ENCODE measurements around the gene AMOTL2.

Gene AMOTL2

DNA sequence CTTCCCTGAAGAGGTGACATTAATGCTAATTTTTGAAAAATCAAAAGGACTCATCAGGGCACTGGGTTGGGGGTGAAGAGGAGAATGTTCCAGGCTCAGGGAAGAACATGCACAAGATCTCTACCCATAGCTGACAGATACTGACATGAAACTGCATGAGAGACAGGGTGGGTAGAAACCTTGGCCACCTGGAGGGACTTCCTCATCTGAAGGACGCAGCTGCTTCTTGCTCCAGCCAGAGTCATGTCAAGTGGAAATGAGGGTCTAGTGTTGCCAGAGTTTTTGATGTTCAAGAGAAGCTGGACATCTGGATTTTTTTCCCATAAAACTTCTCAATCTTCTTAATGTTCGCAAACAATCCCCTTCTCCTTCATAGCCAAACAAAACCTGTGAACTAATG is 29.7 kb downstream of the AMOTL2 start:
- H3K4me3 ChIP-seq (ENCODE audit: low read length), result no peak overlapping the region
- H3K9ac ChIP-seq (ENCODE audit: low read depth, low read length), result no peak overlapping the region
- no peaks in the 10 kb centered on the region for H3K27me3 ChIP-seq (ENCODE audit: control insufficient read depth, insufficient read depth, low read length)
- H3K4me2 ChIP-seq (ENCODE audit: low read length), result no peak overlapping the region
- peaks cover 3% of the 10 kb centered on the region for H3K9me3 ChIP-seq (replicated peaks; ENCODE audit: low read length)
- peaks cover 24% of the 10 kb centered on the region for H3K4me1 ChIP-seq (ENCODE audit: control insufficient read depth, insufficient read depth, low read length)
- no peaks in the 10 kb centered on the region for H3K36me3 ChIP-seq (ENCODE audit: insufficient read depth, low read length)

DNA sequence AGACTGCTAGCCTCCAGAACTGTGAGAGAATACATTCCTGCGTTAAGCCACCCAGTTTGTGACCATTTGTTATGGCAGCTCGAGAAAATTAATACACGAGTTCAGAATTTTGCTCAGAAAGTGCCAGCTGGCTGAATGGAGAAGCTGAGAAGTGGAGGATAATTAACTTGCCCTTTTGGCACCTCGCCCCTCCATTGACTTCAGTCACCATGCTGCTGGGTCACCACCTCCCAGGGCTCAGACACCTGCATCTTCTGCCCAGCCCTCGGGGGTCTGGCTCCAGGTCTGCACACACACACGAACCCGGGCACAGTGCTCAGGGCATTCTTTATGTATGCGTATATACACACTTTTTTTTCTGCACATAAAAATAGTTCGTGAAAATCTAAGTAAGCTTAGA is 32.0 kb downstream of the AMOTL2 start:
- H3K36me3 ChIP-seq (ENCODE audit: insufficient read depth, low read length), result no peaks in the 10 kb centered on the region
- H3K4me1 ChIP-seq (ENCODE audit: control insufficient read depth, insufficient read depth, low read length), result peaks cover 13% of the 10 kb centered on the region
- no peak overlapping the region for H3K9ac ChIP-seq (ENCODE audit: low read depth, low read length)
- H3K4me2 ChIP-seq (ENCODE audit: low read length), result no peak overlapping the region
- H3K27me3 ChIP-seq (ENCODE audit: control insufficient read depth, insufficient read depth, low read length), result no peaks in the 10 kb centered on the region
- peaks cover 3% of the 10 kb centered on the region for H3K9me3 ChIP-seq (replicated peaks; ENCODE audit: low read length)
- H3K4me3 ChIP-seq (ENCODE audit: low read length), result no peak overlapping the region

DNA sequence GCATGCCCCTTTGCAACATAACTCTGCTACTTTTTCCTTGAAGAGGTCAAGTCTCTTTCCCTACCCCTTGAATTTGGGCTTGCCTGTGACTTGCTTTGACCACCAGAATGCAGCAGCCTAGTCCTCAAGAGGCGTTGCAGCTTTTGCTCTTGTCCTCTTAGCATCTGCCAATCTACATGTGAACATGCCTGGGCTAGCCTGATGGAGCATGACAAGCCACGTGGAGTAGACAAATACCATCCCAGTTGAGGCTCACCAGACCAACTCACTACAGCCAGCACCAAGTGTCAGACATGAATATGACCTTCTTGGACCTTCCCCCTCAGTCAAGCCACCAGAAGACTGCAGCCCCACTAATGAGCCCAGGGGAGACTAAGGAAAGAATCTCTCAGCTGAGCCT is 32.9 kb downstream of the AMOTL2 start:
- H3K4me2 ChIP-seq (ENCODE audit: low read length), result no peak overlapping the region
- no peak overlapping the region for H3K4me3 ChIP-seq (ENCODE audit: low read length)
- no peak overlapping the region for H3K9ac ChIP-seq (ENCODE audit: low read depth, low read length)
- H3K9me3 ChIP-seq (replicated peaks; ENCODE audit: low read length), result peaks cover 2% of the 10 kb centered on the region
- H3K36me3 ChIP-seq (ENCODE audit: insufficient read depth, low read length), result no peaks in the 10 kb centered on the region
- H3K4me1 ChIP-seq (ENCODE audit: control insufficient read depth, insufficient read depth, low read length), result peaks cover 18% of the 10 kb centered on the region
- no peaks in the 10 kb centered on the region for H3K27me3 ChIP-seq (ENCODE audit: control insufficient read depth, insufficient read depth, low read length)

GRCh38 chr3:134340982-134341365 is 33.3 kb downstream of the AMOTL2 start:
- peaks cover 19% of the 10 kb centered on the region for H3K4me1 ChIP-seq (ENCODE audit: control insufficient read depth, insufficient read depth, low read length)
- H3K4me3 ChIP-seq (ENCODE audit: low read length), result no peak overlapping the region
- H3K27me3 ChIP-seq (ENCODE audit: control insufficient read depth, insufficient read depth, low read length), result no peaks in the 10 kb centered on the region
- no peak overlapping the region for H3K4me2 ChIP-seq (ENCODE audit: low read length)
- no peaks in the 10 kb centered on the region for H3K36me3 ChIP-seq (ENCODE audit: insufficient read depth, low read length)
- H3K9ac ChIP-seq (ENCODE audit: low read depth, low read length), result no peak overlapping the region
- H3K9me3 ChIP-seq (replicated peaks; ENCODE audit: low read length), result no peaks in the 10 kb centered on the region

DNA sequence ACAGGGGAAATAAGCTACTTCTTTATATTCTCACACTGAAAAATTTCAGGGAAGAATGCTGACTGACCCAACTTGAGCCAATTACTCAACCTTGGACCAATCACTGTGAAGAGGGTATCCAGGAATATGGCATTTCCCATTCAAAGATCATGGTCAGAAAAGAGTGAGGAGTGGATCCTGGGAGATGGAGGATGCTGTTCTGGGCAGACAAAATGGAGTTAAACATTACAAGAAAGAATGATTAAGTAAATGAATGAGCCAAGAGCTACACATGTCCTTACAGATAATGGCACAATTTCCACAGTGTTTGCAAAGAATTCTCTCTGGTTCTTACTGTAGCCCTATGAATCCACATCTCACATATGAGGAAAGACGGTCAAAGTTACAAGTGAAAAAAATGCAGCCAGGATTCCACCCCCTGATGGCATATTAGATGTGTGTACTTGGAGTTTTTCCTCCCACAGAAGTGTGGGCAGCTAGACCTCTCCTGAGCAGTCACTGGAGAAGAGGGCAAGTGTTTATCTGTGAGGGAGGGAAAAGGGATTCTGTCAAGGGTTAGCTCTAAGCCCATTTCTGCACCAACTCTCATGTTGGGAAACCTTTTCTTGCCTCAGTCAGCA is 33.8 kb downstream of the AMOTL2 start:
- no peaks in the 10 kb centered on the region for H3K9me3 ChIP-seq (replicated peaks; ENCODE audit: low read length)
- no peak overlapping the region for H3K4me3 ChIP-seq (ENCODE audit: low read length)
- H3K36me3 ChIP-seq (ENCODE audit: insufficient read depth, low read length), result no peaks in the 10 kb centered on the region
- H3K4me2 ChIP-seq (ENCODE audit: low read length), result no peak overlapping the region
- H3K27me3 ChIP-seq (ENCODE audit: control insufficient read depth, insufficient read depth, low read length), result no peaks in the 10 kb centered on the region
- peaks cover 19% of the 10 kb centered on the region for H3K4me1 ChIP-seq (ENCODE audit: control insufficient read depth, insufficient read depth, low read length)
- H3K9ac ChIP-seq (ENCODE audit: low read depth, low read length), result no peak overlapping the region

DNA sequence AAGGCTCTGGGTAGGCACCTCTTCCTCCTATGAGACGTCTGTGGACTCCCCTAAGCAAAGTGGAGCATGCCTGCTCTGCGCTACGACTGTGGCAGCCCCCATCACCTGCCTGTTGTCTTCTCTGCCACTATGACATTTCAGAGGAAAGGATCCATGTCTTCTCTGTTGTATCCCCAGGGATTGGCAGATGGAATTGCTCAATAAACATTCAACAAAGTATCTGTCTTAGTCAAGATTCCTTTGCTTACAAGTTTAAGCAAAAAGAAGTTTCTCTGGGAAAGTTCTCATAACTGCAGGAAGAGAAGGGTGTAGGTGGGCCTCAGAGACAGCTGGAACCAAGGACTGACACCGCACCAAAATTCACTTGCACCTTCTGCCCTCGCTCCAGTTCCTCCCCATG is 34.3 kb downstream of the AMOTL2 start:
- H3K9ac ChIP-seq (ENCODE audit: low read depth, low read length), result no peak overlapping the region
- H3K9me3 ChIP-seq (replicated peaks; ENCODE audit: low read length), result no peaks in the 10 kb centered on the region
- H3K4me1 ChIP-seq (ENCODE audit: control insufficient read depth, insufficient read depth, low read length), result peaks cover 24% of the 10 kb centered on the region
- H3K4me2 ChIP-seq (ENCODE audit: low read length), result no peak overlapping the region
- no peaks in the 10 kb centered on the region for H3K36me3 ChIP-seq (ENCODE audit: insufficient read depth, low read length)
- no peaks in the 10 kb centered on the region for H3K27me3 ChIP-seq (ENCODE audit: control insufficient read depth, insufficient read depth, low read length)
- H3K4me3 ChIP-seq (ENCODE audit: low read length), result no peak overlapping the region

DNA sequence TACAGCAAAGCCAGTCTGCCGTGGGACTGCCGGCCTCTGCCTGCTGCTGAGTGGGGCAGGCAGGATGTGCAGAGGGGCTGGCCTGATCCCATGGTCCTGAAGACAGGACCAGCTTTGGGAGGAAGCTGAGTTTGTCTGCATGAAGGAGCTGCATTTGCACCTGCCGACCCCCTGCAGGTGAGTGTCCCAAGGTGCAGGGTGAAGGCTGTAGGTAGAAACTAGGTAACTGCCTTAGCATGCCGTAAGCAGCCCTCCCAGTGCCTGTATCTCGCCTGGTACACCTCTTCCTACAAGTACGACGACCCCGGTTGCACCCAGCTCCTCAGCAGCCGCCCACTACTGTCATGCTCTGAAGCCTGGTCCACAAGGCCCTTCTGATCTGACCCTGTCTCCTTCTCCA is 34.9 kb downstream of the AMOTL2 start:
- peaks cover 30% of the 10 kb centered on the region for H3K4me1 ChIP-seq (ENCODE audit: control insufficient read depth, insufficient read depth, low read length)
- no peaks in the 10 kb centered on the region for H3K36me3 ChIP-seq (ENCODE audit: insufficient read depth, low read length)
- no peak overlapping the region for H3K4me3 ChIP-seq (ENCODE audit: low read length)
- H3K4me2 ChIP-seq (ENCODE audit: low read length), result no peak overlapping the region
- H3K27me3 ChIP-seq (ENCODE audit: control insufficient read depth, insufficient read depth, low read length), result no peaks in the 10 kb centered on the region
- no peaks in the 10 kb centered on the region for H3K9me3 ChIP-seq (replicated peaks; ENCODE audit: low read length)
- no peak overlapping the region for H3K9ac ChIP-seq (ENCODE audit: low read depth, low read length)

- Histone ChIP-seq H3K9ac (ENCODE audit: low read depth, low read length) (no peak overlapping the region), H3K4me1 (ENCODE audit: control insufficient read depth, insufficient read depth, low read length) (peaks cover 36% of the 10 kb centered on the region), H3K4me2 (ENCODE audit: low read length) (no peak overlapping the region)
Observed at GRCh38 chr3:134338516-134339261, 35.6 kb downstream of the AMOTL2 start.

GRCh38 chr3:134338201-134338512 is 36.1 kb downstream of the AMOTL2 start:
- Histone ChIP-seq H3K4me2 (ENCODE audit: low read length) (no peak overlapping the region), H3K4me3 (ENCODE audit: low read length) (no peak overlapping the region), H3K4me1 (ENCODE audit: control insufficient read depth, insufficient read depth, low read length) (peaks cover 42% of the 10 kb centered on the region), H3K9ac (ENCODE audit: low read depth, low read length) (no peak overlapping the region), H3K36me3 (ENCODE audit: insufficient read depth, low read length) (no peaks in the 10 kb centered on the region), H3K9me3 (replicated peaks; ENCODE audit: low read length) (no peaks in the 10 kb centered on the region), H3K27me3 (ENCODE audit: control insufficient read depth, insufficient read depth, low read length) (no peaks in the 10 kb centered on the region)

More at GRCh38 chr3:134338516-134339261, 35.6 kb downstream of the AMOTL2 start:
- H3K36me3 ChIP-seq (ENCODE audit: insufficient read depth, low read length), result no peaks in the 10 kb centered on the region
- H3K9me3 ChIP-seq (replicated peaks; ENCODE audit: low read length), result no peaks in the 10 kb centered on the region
- no peaks in the 10 kb centered on the region for H3K27me3 ChIP-seq (ENCODE audit: control insufficient read depth, insufficient read depth, low read length)
- no peak overlapping the region for H3K4me3 ChIP-seq (ENCODE audit: low read length)

DNA sequence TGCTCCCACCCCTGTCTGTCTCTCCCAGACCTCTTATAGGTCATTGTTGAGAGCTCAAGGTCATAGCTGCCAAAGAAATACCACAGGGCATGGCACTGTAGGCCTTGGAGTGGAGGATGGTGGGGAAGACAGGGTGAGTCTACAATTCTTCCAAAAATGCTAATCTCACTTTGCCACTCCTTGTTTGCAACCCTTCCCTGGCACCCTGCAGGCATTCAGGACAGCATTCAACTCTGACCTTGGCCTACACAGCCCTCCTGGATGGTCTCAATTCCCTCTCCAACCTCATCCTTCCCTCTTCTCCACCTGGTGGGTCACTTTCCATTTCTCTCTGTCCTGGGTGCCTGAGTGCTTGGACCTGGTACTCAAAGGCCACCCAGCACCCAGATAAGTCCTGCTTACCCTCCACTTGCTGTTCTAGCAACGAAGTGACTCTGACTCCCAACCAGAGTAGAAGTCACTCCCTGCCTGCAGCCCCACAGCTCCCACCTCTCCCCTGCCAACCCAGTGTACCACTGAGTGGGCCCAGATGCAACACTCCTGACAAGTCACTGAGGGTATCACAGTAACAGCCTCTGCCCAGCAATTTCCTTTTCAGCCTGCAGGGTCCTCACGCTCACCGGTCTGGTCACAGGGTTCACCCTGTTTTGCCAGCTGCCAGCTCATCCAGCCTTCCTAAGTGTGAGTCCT is 36.6 kb downstream of the AMOTL2 start:
- H3K4me1 ChIP-seq (ENCODE audit: control insufficient read depth, insufficient read depth, low read length), result peaks cover 43% of the 10 kb centered on the region
- H3K9me3 ChIP-seq (replicated peaks; ENCODE audit: low read length), result no peaks in the 10 kb centered on the region
- H3K4me3 ChIP-seq (ENCODE audit: low read length), result no peak overlapping the region
- H3K27me3 ChIP-seq (ENCODE audit: control insufficient read depth, insufficient read depth, low read length), result no peaks in the 10 kb centered on the region
- H3K9ac ChIP-seq (ENCODE audit: low read depth, low read length), result no peak overlapping the region
- no peaks in the 10 kb centered on the region for H3K36me3 ChIP-seq (ENCODE audit: insufficient read depth, low read length)
- no peak overlapping the region for H3K4me2 ChIP-seq (ENCODE audit: low read length)

DNA sequence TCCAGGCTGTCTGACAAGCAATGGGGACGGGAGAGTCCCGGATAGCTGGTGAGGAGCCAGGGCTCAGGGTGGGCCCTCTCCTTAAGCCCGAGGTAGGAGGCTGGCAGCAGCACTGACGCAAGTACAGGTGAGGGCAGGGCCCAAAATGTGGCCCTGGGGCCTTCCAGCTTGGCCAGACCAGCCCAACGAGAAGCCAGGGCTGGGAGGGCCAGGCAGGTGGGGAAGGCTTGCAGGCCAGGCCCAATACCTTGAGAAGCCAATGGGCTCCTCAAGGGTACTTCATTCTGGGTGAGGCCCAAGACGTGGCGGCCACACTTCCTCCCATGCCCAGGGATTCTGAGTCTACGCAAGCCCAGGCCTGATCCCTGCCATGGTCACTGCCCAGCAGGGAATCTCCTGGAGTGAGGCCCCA is 37.2 kb downstream of the AMOTL2 start:
- Histone ChIP-seq H3K4me2 (ENCODE audit: low read length) (no peak overlapping the region), H3K9me3 (replicated peaks; ENCODE audit: low read length) (no peaks in the 10 kb centered on the region), H3K27me3 (ENCODE audit: control insufficient read depth, insufficient read depth, low read length) (no peaks in the 10 kb centered on the region), H3K9ac (ENCODE audit: low read depth, low read length) (no peak overlapping the region), H3K4me1 (ENCODE audit: control insufficient read depth, insufficient read depth, low read length) (peaks cover 49% of the 10 kb centered on the region), H3K36me3 (ENCODE audit: insufficient read depth, low read length) (no peaks in the 10 kb centered on the region), H3K4me3 (ENCODE audit: low read length) (no peak overlapping the region)

GRCh38 chr3:134336587-134336986 is 37.7 kb downstream of the AMOTL2 start:
- no peaks in the 10 kb centered on the region for H3K9me3 ChIP-seq (replicated peaks; ENCODE audit: low read length)
- H3K4me2 ChIP-seq (ENCODE audit: low read length), result no peak overlapping the region
- H3K4me3 ChIP-seq (ENCODE audit: low read length), result no peak overlapping the region
- peaks cover 54% of the 10 kb centered on the region for H3K4me1 ChIP-seq (ENCODE audit: control insufficient read depth, insufficient read depth, low read length)
- no peaks in the 10 kb centered on the region for H3K27me3 ChIP-seq (ENCODE audit: control insufficient read depth, insufficient read depth, low read length)
- no peaks in the 10 kb centered on the region for H3K36me3 ChIP-seq (ENCODE audit: insufficient read depth, low read length)
- no peak overlapping the region for H3K9ac ChIP-seq (ENCODE audit: low read depth, low read length)

Data from skeletal muscle satellite cell (primary cell).